Peyer's patch (tissue), 4 donors: ENCODE measurements around the gene UQCRHL. TPM values are rescaled to one million over a fixed set of nuclear protein-coding genes. Genes with fewer than 3 reads are reported as not detected.

Source experiments
- DNase-seq, 3 donors: peaks; one replicate each; pipeline ENCODE4 v3.0.0-alpha.2; 2017 to 2019
- H3K27ac ChIP-seq, 4 donors: fragments of 200-600 bp; sonication (generic); one replicate each; pipeline ENCODE4 v1.5.1; 2016 to 2019
- H3K27me3 ChIP-seq, 2 donors: fragments of 200-600 bp; sonication (generic); one replicate each; pipeline ENCODE4 v1.5.1; 2019
- H3K36me3 ChIP-seq, 3 donors: fragments of 200-600 bp; sonication (generic); one replicate each; pipeline ENCODE4 v1.5.1; 2016 to 2019
- H3K4me1 ChIP-seq, 4 donors: fragments of 200-600 bp; sonication (generic); one replicate each; pipeline ENCODE4 v1.5.1; 2016 to 2019
- H3K4me3 ChIP-seq, 4 donors: fragments of 200-600 bp; sonication (generic); 1 replicate in 3 of 4; 2 replicates in 1 of 4; pipeline ENCODE4 v1.5.1; 2016 to 2019; ENCODE audit warnings: mild to moderate bottlenecking in 1 of 4
- H3K9me3 ChIP-seq, 4 donors: fragments of 200-600 bp; sonication (generic); one replicate each; pipeline ENCODE4 v1.5.1; 2016 to 2019; ENCODE audit warnings: mild to moderate bottlenecking in 1 of 4
- POLR2A ChIP-seq, 2 donors: fragments of 450-650 bp; IDR thresholded peaks; one replicate each; pipeline ENCODE4 v1.5.1; 2017; ENCODE audit warnings: antibody characterized with exemption in 2 of 2, mild to moderate bottlenecking in 2 of 2, moderate library complexity in 2 of 2
- total RNA-seq, 4 donors: library from RNA; depleted of rRNA; stranded (reverse); fragments of >200 nt; gene quantifications; one replicate each; pipeline ENCODE4 v1.1.0, GENCODE V29; 2016
- TF ChIP-seq, protein P1 (sequence below), 6 experiments: fragments of 450-650 bp in 4 of 6; fragments of 200-600 bp in 2 of 6; sonication (generic) in 1 of 6; IDR thresholded peaks; one replicate each; pipeline ENCODE4 v1.5.1; 2017 to 2019; ENCODE audit warnings: antibody characterized with exemption in 6 of 6, mild to moderate bottlenecking in 3 of 6, moderate library complexity in 1 of 6

Gene UQCRHL
- total RNA-seq, 4 donors from 2014 or later = 1.3 to 2.5 (median 1.6) TPM

- Histone ChIP-seq H3K36me3 (no peaks in the 10 kb centered on the region), H3K4me3 (no peak overlapping the region), H3K4me1 (peaks cover 0 to 58% (median 2%) of the 10 kb centered on the region in 4 donors), H3K27me3 (no peaks in the 10 kb centered on the region), H3K9me3 (no peaks in the 10 kb centered on the region), H3K27ac (peak overlapping the region in 3 of 4 donors; percentile 69 to 93 (median 79))
- DNase-seq = no peak
- no peak for TF ChIP-seq POLR2A (IDR thresholded peaks at IDR 0.05)
- TF ChIP-seq, protein P1, sequence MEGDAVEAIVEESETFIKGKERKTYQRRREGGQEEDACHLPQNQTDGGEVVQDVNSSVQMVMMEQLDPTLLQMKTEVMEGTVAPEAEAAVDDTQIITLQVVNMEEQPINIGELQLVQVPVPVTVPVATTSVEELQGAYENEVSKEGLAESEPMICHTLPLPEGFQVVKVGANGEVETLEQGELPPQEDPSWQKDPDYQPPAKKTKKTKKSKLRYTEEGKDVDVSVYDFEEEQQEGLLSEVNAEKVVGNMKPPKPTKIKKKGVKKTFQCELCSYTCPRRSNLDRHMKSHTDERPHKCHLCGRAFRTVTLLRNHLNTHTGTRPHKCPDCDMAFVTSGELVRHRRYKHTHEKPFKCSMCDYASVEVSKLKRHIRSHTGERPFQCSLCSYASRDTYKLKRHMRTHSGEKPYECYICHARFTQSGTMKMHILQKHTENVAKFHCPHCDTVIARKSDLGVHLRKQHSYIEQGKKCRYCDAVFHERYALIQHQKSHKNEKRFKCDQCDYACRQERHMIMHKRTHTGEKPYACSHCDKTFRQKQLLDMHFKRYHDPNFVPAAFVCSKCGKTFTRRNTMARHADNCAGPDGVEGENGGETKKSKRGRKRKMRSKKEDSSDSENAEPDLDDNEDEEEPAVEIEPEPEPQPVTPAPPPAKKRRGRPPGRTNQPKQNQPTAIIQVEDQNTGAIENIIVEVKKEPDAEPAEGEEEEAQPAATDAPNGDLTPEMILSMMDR (IDR thresholded peaks at IDR 0.05) = no peak
Observed at GRCh38 chr1:15796086-15796462, 11.4 kb downstream of the UQCRHL start.

DNA sequence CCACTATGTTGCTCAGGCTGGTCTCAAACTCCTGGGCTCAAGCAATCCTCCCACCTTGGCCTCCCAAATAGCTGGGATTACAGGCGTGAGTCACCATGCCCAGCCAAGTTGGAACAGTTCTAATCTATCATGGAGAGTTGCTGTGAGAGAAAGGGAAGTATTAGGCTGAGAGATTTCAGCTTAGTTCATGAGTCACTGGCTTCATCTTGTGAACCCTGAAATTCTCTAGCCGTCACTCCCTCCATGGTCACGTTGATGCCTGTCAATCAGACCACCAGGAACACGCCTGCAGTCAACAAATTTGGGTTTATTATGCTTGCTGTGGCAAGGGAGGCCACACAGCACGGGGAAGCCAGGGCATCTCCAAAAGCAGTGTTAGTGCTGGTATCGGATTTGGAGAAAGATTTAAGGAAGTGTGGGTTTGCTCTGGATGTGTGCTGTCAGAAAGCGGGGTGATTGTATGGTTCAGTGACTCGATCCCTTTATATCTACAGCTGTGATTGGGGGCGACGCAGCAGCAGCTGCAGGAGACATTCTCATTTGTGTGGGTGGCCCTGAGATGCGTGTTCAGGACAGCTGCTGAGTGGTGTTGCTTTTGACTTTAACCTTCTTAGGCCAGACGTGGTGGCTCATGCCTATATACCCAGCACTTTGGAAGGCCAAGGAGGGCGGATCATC, 18.7 kb downstream of the UQCRHL start:
- no peaks in the 10 kb centered on the region for H3K9me3 ChIP-seq
- no peak for TF ChIP-seq POLR2A (IDR thresholded peaks at IDR 0.05)
- TF ChIP-seq, protein P1 (IDR thresholded peaks at IDR 0.05) = no peak
- no peak for DNase-seq
- peaks cover 0 to 15% (median 0%) of the 10 kb centered on the region in 4 donors for H3K4me1 ChIP-seq
- H3K36me3 ChIP-seq = peaks cover 0 to 25% (median 0%) of the 10 kb centered on the region in 3 donors
- peak overlapping the region in 2 of 4 donors; percentile 26 to 36 for H3K27ac ChIP-seq
- no peaks in the 10 kb centered on the region for H3K27me3 ChIP-seq
- H3K4me3 ChIP-seq = no peak overlapping the region

DNA sequence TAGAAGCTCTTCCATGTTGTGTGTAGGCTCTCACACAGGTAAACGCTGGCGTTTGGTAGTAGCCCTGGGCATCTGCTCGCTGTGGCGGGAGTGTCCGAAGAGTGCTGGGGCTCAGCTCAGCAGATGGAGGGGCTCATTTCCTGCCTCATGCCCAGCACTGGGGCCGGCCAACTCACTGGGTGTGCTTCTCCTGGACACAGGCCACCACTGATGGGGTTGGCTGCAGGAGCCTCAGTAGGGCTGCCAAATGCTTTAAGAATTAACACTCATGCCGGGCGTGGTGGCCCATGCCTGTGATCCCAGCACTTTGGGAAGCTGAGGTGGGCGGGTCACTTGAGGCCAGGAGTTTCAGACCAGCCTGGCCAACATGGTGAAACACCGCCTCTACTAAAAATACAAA, 20.9 kb downstream of the UQCRHL start:
- peak in 1 of 3 donors; percentile 54 for DNase-seq
- H3K9me3 ChIP-seq = no peaks in the 10 kb centered on the region
- H3K4me1 ChIP-seq = peaks cover 0 to 4% (median 0%) of the 10 kb centered on the region in 4 donors
- TF ChIP-seq POLR2A (IDR thresholded peaks at IDR 0.05) = peak in 1 of 2 donors; percentile 15
- TF ChIP-seq, protein P1 (IDR thresholded peaks at IDR 0.05) = no peak
- no peak overlapping the region for H3K4me3 ChIP-seq
- no peak overlapping the region for H3K27ac ChIP-seq
- no peaks in the 10 kb centered on the region for H3K27me3 ChIP-seq
- H3K36me3 ChIP-seq = peaks cover 0 to 44% (median 0%) of the 10 kb centered on the region in 3 donors

- Histone ChIP-seq H3K27ac (no peak overlapping the region), H3K4me3 (no peak overlapping the region), H3K27me3 (no peaks in the 10 kb centered on the region), H3K9me3 (no peaks in the 10 kb centered on the region), H3K36me3 (peaks cover 0 to 44% (median 0%) of the 10 kb centered on the region in 3 donors), H3K4me1 (peaks cover 0 to 11% (median 0%) of the 10 kb centered on the region in 4 donors)
- TF ChIP-seq POLR2A (IDR thresholded peaks at IDR 0.05) = no peak
- TF ChIP-seq, protein P1 (IDR thresholded peaks at IDR 0.05) = no peak
- DNase-seq = no peak
Observed at GRCh38 chr1:15785683-15786082, 21.8 kb downstream of the UQCRHL start.

DNA sequence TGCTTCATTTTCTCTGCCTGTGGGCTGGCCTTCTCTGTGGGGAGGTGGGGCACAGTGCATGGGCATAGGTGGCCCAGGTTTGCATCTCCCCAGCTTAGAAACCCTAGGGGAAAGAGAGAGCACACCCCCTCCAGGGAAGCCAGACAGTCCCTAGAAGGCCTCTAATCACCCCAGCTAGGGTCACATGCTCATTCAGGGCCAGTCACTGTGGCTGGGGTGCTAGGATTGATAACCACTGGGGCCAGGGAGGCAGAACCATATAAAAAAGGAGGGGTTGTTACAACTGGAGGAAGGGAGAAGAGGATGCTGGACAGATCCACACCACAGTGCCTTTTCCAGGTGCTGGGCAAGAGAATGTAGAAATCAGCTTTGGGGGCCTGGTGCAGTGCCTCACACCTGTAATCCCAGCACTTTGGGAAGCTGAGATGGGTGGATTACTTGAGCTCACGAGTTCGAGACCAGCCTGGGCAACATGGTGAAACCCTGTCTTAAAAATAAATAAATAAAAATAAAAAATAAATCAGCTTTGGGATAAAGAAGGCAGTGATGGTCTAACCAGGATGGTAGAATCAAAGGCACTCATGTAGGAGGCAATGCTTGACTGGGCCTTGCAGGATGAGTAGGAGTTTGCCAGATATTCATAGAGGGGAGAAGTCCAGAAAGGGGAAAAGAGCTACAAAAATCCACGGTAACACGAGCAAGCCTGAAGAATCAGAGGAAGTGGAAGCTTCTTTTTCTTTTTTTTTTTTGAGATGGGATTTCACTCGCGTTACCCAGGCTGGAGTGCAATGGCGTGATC, 29.3 kb downstream of the UQCRHL start:
- Histone ChIP-seq H3K36me3 (peaks cover 0 to 70% (median 0%) of the 10 kb centered on the region in 3 donors), H3K4me1 (peaks cover 0 to 27% (median 2%) of the 10 kb centered on the region in 4 donors), H3K27ac (peak overlapping the region in 1 of 4 donors; percentile 84), H3K27me3 (no peaks in the 10 kb centered on the region), H3K4me3 (no peak overlapping the region), H3K9me3 (no peaks in the 10 kb centered on the region)
- DNase-seq = no peak
- TF ChIP-seq, protein P1 (IDR thresholded peaks at IDR 0.05) = no peak
- TF ChIP-seq POLR2A (IDR thresholded peaks at IDR 0.05) = no peak
